Measurements from ENCODE around the gene ARHGAP19. TPM values are rescaled to one million over a fixed set of nuclear protein-coding genes. Genes with fewer than 3 reads are reported as not detected.

Gene ARHGAP19
- total and polyA plus RNA-seq, 2 of the 8 experiments (the other 6 are each of a cell fraction or from before 2014, with no cell fraction given): 13.3 to 32.1 TPM

DNA sequence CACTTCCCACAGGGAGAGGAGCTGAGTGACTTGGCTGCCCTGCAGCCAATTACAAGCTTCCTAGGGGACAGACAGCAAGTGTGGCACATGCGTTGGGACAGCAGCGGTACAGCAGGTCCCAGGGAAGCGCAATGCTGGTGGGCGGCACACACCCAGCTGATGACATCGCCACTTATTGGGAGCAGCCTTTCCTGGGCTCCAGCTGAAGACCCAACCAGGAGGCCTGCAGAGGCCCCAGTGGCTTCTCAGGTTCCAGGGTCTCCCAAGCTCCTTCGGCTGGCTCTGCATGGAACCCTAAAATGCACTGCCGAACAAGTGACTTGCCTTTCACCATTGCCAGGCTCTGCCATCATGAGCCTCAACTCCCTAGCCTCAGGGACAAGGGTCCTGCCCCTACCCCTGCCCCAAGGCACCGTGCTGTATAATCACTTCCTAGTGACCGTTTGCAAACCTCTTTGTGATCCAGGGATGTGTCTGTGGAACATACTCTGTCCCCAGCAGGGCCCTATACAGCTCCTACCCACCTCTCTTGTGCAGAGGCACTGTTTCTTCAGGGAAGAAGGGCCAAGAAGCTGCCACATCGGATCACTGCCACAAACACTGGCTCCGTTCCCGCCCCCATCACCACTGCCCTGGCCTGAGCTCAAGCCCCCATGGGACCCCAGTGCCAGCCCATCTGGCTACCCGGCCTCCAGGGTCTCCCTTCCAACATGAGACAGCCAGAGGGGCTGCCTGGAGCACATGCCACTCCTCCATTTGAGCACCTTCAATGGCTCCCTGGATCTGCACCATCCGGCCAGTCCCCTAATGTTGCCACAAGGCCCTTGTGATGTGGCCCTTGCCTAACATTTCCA lies 87.4 kb downstream of the ARHGAP19 start:
- Histone ChIP-seq H3K27me3 (replicated peaks in 1 of 4; ENCODE audit: control insufficient read depth in 3 of 4, extremely low read depth in 1 of 4, insufficient read depth in 3 of 4, low read length in 3 of 4) (no peaks in the 10 kb centered on the region), H2BK15ac (ENCODE audit: low read length) (no peak overlapping the region), H3K4me2 (ENCODE audit: insufficient read depth in 1 of 2, low read depth in 2 of 2, low read length in 2 of 2) (no peak overlapping the region), H4K20me1 (replicated peaks in 1 of 2; ENCODE audit: control insufficient read depth in 1 of 2, insufficient read depth in 2 of 2, low read length in 2 of 2) (peaks cover 0 to 2% of the 10 kb centered on the region in 2 experiments), H3K4ac (replicated peaks; ENCODE audit: insufficient read length, low read depth, low read length) (no peak overlapping the region), H2BK12ac (ENCODE audit: low read depth, low read length) (no peak overlapping the region), H3K9ac (replicated peaks in 1 of 4; ENCODE audit: extremely low read depth in 1 of 4, low read depth in 3 of 4, low read length in 3 of 4) (no peak overlapping the region), H3K18ac (ENCODE audit: extremely low read depth, low read length) (no peak overlapping the region), H2AFZ (ENCODE audit: low read length) (no peak overlapping the region), H3K79me1 (ENCODE audit: low read depth, low read length) (no peaks in the 10 kb centered on the region), H2BK20ac (ENCODE audit: low read length) (no peak overlapping the region), H4K5ac (ENCODE audit: insufficient read length, low read depth, low read length) (no peak overlapping the region), H3K36me3 (ENCODE audit: control insufficient read depth in 2 of 4, insufficient read depth in 4 of 4, low read length in 3 of 4) (no peaks in the 10 kb centered on the region), H4K91ac (replicated peaks; ENCODE audit: insufficient read length, low read length) (no peak overlapping the region), H3K79me2 (ENCODE audit: control insufficient read depth in 1 of 2, insufficient read depth in 2 of 2, low read length in 2 of 2) (no peaks in the 10 kb centered on the region), H3K56ac (replicated peaks; ENCODE audit: insufficient read length, low read depth, low read length) (no peak overlapping the region), H3K23me2 (ENCODE audit: low read depth, low read length) (no peaks in the 10 kb centered on the region), H2BK120ac (replicated peaks; ENCODE audit: low read depth, low read length) (no peak overlapping the region), H3K4me1 (replicated peaks in 1 of 4; ENCODE audit: control insufficient read depth in 3 of 4, insufficient read depth in 4 of 4, low read length in 3 of 4) (no peaks in the 10 kb centered on the region), H4K8ac (ENCODE audit: extremely low read depth, insufficient read depth, low read length) (no peak overlapping the region), H3K4me3 (ENCODE audit: extremely low read depth in 1 of 4, insufficient read depth in 2 of 4, low read depth in 3 of 4, low read length in 4 of 4) (no peak overlapping the region), H3K23ac (ENCODE audit: insufficient read length) (no peak overlapping the region), H2AK5ac (ENCODE audit: low read depth, low read length) (no peak overlapping the region), H3K27ac (ENCODE audit: low read depth, low read length) (no peak overlapping the region), H3K9me3 (ENCODE audit: insufficient read depth in 2 of 2, low read depth in 1 of 2, low read length in 1 of 2) (no peaks in the 10 kb centered on the region), H2BK5ac (ENCODE audit: low read depth, low read length) (0 out of 2 replicates have a peak overlapping the region, but pooled peaks have one; percentile 52), H3K14ac (ENCODE audit: insufficient read length) (no peak overlapping the region)
- DNase-seq (ENCODE audit: low read depth in 1 of 2, low spot score in 2 of 2) (no peak), FAIRE-seq (no peak)
- WGBS, 2 experiments (ENCODE audit: extremely low coverage in 1 of 2, insufficient coverage in 1 of 2, insufficient read length in 1 of 2, insufficient replicate concordance in 2 of 2, low coverage in 1 of 2, low lambda C conversion rate in 2 of 2, missing lambda C conversion rate in 1 of 2): 85% methylated on average over 13 of the region's 14 CpGs; no CpG with 5 or more reads in 1 of the 2 experiments
- ChIA-PET CTCF (ENCODE audit: partially characterized antibody) (interaction anchor here (0.6 to 44.6 kb wide), 19 partner anchors 8 to 372 kb away, joined by 3 to 1348 read pairs (median 7); partner anchors contain the start of gene SLIT1), POLR2A (ENCODE audit: partially characterized antibody) (interaction anchor here (1.1 to 2.6 kb wide), 2 partner anchors 15 to 74 kb away, joined by 3 to 8 read pairs; no protein-coding TSS in a partner anchor)
- TF ChIP-seq HDAC6 (IDR thresholded peaks at IDR 0.05; ENCODE audit: low read depth, low read length) (no peak), CREB1 (IDR thresholded peaks at IDR 0.05) (no peak), CBX5 (IDR thresholded peaks at IDR 0.05; ENCODE audit: low read depth, low read length) (no peak), KDM4A (IDR thresholded peaks at IDR 0.05; ENCODE audit: low read depth, low read length, severe bottlenecking) (no peak), RNF2 (IDR thresholded peaks at IDR 0.05; ENCODE audit: borderline replicate concordance, low read depth, low read length, missing control alignments, poor library complexity, severe bottlenecking) (no peak), POU5F1 (IDR thresholded peaks at IDR 0.05; ENCODE audit: low read depth, low read length) (no peak)
- TF ChIP-seq, protein P1, sequence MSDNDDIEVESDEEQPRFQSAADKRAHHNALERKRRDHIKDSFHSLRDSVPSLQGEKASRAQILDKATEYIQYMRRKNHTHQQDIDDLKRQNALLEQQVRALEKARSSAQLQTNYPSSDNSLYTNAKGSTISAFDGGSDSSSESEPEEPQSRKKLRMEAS (IDR thresholded peaks at IDR 0.05): no peak
- TF ChIP-seq, protein P2, sequence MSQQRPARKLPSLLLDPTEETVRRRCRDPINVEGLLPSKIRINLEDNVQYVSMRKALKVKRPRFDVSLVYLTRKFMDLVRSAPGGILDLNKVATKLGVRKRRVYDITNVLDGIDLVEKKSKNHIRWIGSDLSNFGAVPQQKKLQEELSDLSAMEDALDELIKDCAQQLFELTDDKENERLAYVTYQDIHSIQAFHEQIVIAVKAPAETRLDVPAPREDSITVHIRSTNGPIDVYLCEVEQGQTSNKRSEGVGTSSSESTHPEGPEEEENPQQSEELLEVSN (IDR thresholded peaks at IDR 0.05): no peak
